GM13977 (cell line): Measurements from ENCODE around the gene RAPH1.

Experiments used
- DNase-seq: peaks from one replicate; pipeline ENCODE4 v3.0.0; 2012; ENCODE audit warnings: low spot score
- in situ Hi-C: fragments of 300-500 bp; cut with MboI; formaldehyde crosslinking; loops from one replicate; pipeline ENCODE4 v1.12.0; 2022; ENCODE audit warnings: low sequenced_read_pairs, low pct_unique_long_range_greater_than_20kb, mixed read lengths, inconsistent platforms; ENCODE audit not compliant: unreplicated experiment
- TF ChIP-seq, protein P1 (sequence below): IDR thresholded peaks from 2 replicates; pipeline ENCODE4 v1.5.1; 2012; ENCODE audit warnings: mild to moderate bottlenecking, control low read depth; ENCODE audit not compliant: insufficient read depth; ENCODE audit errors: extremely low read depth, missing control alignments

Gene RAPH1

DNA sequence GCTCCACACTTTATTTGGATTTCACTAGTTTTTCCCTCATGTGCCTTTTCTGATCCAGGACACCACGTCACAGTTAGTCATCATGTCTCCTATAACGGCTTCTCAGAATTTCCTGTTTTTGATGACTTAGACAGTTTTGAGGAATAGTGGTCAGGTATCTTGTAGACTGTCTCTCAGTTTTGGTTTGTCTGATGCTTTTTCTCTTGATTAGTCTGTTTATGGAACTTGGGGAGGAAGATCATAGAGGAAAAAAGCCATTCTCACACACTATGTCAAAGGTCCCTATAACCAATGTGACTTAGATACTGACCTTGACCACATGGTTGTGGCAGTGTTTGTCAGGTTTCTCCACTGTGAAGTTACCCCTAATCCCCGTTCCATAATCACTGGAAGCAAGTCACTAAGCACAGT lies 89.0 kb downstream of the RAPH1 start:
- in situ Hi-C loops = no loop called here
- DNase-seq = no peak
- TF ChIP-seq, protein P1, sequence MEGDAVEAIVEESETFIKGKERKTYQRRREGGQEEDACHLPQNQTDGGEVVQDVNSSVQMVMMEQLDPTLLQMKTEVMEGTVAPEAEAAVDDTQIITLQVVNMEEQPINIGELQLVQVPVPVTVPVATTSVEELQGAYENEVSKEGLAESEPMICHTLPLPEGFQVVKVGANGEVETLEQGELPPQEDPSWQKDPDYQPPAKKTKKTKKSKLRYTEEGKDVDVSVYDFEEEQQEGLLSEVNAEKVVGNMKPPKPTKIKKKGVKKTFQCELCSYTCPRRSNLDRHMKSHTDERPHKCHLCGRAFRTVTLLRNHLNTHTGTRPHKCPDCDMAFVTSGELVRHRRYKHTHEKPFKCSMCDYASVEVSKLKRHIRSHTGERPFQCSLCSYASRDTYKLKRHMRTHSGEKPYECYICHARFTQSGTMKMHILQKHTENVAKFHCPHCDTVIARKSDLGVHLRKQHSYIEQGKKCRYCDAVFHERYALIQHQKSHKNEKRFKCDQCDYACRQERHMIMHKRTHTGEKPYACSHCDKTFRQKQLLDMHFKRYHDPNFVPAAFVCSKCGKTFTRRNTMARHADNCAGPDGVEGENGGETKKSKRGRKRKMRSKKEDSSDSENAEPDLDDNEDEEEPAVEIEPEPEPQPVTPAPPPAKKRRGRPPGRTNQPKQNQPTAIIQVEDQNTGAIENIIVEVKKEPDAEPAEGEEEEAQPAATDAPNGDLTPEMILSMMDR = no peak

DNA sequence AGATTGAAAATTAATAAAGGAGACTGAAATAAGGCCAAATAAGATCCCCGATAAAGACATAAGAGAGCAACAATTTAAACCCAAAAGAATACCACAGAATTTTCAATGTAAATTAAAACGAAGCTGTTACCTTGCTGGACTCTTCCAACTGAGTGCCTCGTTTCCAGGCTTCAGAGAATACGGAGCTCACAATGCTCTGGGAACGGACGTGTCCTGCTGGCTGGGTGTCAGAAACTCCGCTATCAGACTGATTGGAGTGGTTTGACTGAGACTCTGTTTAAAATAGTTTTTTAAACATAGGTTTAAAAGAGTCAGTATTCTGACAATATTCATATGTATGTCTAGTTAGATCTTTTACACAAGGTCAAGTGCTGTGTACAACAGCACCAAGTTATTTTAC lies 90.4 kb downstream of the RAPH1 start:
- DNase-seq = no peak
- TF ChIP-seq, protein P1 = no peak
- in situ Hi-C loops = no loop called here

DNA sequence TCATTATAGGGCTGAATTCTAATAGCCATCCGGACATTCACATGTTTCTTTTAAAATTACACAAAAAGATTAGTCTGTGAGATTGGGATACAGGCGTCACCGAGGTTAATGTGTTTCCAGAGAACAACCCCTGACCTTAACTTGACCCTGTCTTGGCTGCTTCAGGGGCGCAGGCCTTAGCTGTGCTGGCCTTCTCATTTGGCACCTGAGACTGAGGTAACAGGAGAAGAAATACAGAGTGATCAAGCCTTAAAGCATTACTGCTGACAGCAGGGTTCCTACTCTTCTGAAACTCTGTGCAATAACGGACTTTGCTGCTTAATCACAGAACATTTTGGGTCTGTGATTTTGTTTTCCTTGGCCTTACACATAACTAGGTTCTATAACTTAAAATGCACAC lies 92.6 kb downstream of the RAPH1 start:
- TF ChIP-seq, protein P1 = no peak
- DNase-seq = no peak
- in situ Hi-C loops = no loop called here

DNA sequence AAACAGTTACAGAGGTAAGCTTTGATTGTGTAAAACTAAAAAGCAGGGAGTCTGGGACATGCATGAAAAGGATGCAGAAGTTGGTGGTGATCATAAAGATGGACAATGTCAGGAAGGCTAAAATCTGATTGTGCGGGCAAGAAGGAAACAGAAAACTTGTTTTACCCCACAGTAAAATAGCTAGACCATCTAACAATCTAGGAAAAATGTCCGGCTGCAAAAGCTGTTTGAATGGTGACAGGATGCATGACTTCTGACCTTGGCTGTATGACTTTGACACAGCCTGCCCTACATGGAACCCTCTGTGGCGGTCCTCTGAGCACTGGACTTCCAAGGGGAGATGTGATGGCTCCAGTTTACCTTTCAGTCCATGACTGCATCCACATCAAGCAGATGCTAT lies 93.6 kb downstream of the RAPH1 start:
- TF ChIP-seq, protein P1 = no peak
- in situ Hi-C loops = no loop called here
- DNase-seq = no peak

DNA sequence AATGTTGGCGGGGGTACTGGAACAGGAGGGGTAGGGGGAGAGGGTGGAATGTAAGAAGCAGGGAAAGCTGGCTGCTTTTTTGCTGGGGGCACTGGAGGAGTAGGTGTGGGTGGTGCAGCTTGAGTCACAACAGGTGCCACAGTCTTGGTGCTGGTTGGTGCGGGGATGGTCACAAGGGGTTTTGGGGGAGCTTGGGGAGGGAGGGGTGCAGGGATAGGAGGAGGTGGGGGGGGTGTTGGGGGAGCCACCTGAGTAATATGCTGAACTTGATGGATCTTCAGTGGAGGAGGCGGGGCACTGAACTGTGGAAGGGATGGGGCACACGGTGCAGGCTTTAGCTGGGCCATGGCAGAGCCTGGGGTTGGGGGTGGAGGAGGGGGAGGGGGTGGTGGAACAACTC lies 94.4 kb downstream of the RAPH1 start:
- no peak for DNase-seq
- in situ Hi-C loops = no loop called here
- TF ChIP-seq, protein P1 = no peak

DNA sequence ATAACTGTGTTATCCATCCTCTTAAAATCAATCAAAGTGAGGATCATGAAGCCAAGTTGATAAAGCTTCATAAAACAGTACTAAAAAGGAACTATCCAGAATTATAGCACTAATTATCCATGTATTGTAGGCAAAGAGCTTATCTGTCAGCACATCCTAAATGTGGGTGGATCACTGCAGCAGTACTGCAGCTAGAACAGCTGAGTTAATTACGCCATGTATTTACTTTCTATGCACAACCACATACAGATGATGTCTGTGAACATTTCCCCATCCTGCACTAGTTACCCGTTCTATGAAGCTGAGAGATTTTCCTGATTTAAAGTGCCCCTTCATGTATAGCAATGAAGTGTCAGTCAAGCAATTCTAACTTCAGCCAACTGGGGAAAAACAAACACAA lies 96.6 kb downstream of the RAPH1 start:
- DNase-seq = no peak
- in situ Hi-C loops = no loop called here
- TF ChIP-seq, protein P1 = no peak

DNA sequence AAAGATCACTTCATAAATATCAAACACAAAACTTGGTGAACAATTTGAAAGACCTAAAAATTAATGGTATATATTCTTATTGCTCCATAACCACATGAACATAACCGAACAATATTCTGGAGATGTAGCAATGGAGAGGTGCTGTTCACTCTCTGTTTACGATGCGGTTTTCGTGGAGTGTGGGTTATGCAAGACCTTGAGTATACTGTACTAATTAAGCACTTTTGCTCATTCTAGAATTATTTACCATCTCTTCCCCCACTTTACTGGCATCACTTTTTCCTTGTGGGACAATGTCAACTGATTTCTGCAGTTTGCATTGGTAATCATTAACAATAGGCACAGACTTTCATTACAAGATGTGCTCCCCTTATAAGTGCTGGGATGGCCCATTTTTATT lies 97.6 kb downstream of the RAPH1 start:
- DNase-seq = no peak
- TF ChIP-seq, protein P1 = no peak
- in situ Hi-C loops = no loop called here
